Measurements from ENCODE around the gene OR12D1.

OR12D1 gene

GRCh38 chr6:29465801-29466200 lies 51.1 kb downstream of the OR12D1 start:
- no peak for DNase-seq (ENCODE audit: low read depth)

DNA sequence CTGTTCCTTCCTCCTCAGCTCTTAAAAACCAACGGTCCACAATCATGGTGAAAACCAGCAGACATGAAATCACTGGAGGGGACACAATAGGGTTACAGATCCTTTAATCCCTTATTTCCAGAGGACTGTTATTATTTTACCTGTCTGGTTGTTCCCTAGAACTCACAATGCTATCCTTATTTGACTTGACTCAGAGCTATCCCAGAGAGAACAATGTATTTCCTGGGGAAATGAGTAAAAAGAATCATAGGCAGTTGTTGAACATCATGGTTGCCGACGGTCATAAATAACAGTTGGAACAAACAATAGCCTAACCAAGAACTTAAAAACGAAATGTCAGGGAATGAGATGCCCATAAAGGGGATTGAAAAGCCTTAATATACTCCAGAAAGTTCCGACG lies 51.5 kb downstream of the OR12D1 start:
- DNase-seq (ENCODE audit: low read depth): no peak

Measured in iris pigment epithelial cell (primary cell).